Left lobe of liver (tissue), 2 donors: Measurements from ENCODE around the gene TLK2. TPM values are rescaled to one million over a fixed set of nuclear protein-coding genes. Genes with fewer than 3 reads are reported as not detected.

Experiments used
- ATAC-seq: fragments of 200-7000 bp; cut with Tn5 transposase; one replicate; pipeline ENCODE4 v1.9.1; 2020; ENCODE audit warnings: mild to moderate bottlenecking, moderate library complexity
- DNase-seq: peaks from one replicate; pipeline ENCODE4 v3.0.0-alpha.2; 2020; ENCODE audit warnings: low spot score
- total RNA-seq: library from RNA; stranded (reverse); gene quantifications from one replicate; pipeline ENCODE4 v1.2.1, GENCODE V29; 2021
- donor health status: DM: no; HTN: no; CAD: no; lungs with moderate emphysema.
- donor health status: DM: no; HTN: yes; CAD: no.

Gene TLK2
- total RNA-seq, 1 donor from 2014 or later = 11.4 TPM

- ATAC-seq = no peak
- no peak for DNase-seq
These were observed 172.0 kb downstream of the TLK2 start for GRCh38 chr17:62650587-62650986.

- peak; percentile 82 for ATAC-seq
- DNase-seq = peak; percentile 90
These were observed 173.8 kb downstream of the TLK2 start for GRCh38 chr17:62652251-62653001.

GRCh38 chr17:62653002-62653825 is 174.6 kb downstream of the TLK2 start:
- DNase-seq (peak; percentile 78), ATAC-seq (peak; percentile 73)

GRCh38 chr17:62653826-62654761 is 175.5 kb downstream of the TLK2 start:
- ATAC-seq (peak; percentile 26), DNase-seq (peak; percentile 62)

GRCh38 chr17:62655656-62656055 is 177.0 kb downstream of the TLK2 start:
- no peak for DNase-seq
- ATAC-seq = no peak

- DNase-seq (no peak), ATAC-seq (no peak)
These were observed 177.8 kb downstream of the TLK2 start for GRCh38 chr17:62656446-62656845.

GRCh38 chr17:62657145-62657665 is 178.6 kb downstream of the TLK2 start:
- DNase-seq (no peak), ATAC-seq (no peak)

GRCh38 chr17:62657690-62658089 is 179.1 kb downstream of the TLK2 start:
- no peak for DNase-seq
- ATAC-seq = no peak

- no peak for ATAC-seq
- DNase-seq = no peak
These were observed 179.7 kb downstream of the TLK2 start for GRCh38 chr17:62658136-62658920.

- DNase-seq (no peak), ATAC-seq (no peak)
These were observed 182.0 kb downstream of the TLK2 start for GRCh38 chr17:62660629-62661118.

GRCh38 chr17:62661337-62661736 is 182.7 kb downstream of the TLK2 start:
- DNase-seq (no peak), ATAC-seq (no peak)

- DNase-seq = no peak
- no peak for ATAC-seq
These were observed 184.2 kb downstream of the TLK2 start for GRCh38 chr17:62662855-62663254.

Other genes starting within 250 kb of the TLK2 start
- gene EFCAB3, start 98.3 kb upstream of the TLK2 start, total RNA-seq = not detected
- 7.8 TPM for gene METTL2A, start 54.9 kb upstream of the TLK2 start, total RNA-seq
- gene MRC2, start 148.8 kb downstream of the TLK2 start, total RNA-seq = 2.3 TPM